SK-N-SH (cell line): ENCODE results near the gene KISS1R.

Source experiments
- CTCF ChIP-seq: fragments of 200-600 bp; sonication (generic); IDR thresholded peaks from 2 replicates; pipeline ENCODE4 v1.6.1; 2017; ENCODE audit warnings: antibody characterized with exemption, mild to moderate bottlenecking, moderate library complexity
- EP300 ChIP-seq, 2 experiments: IDR thresholded peaks; 2 replicates each; pipeline versions ENCODE4 v1.4.0 to v1.6.1; 2012; ENCODE audit warnings: borderline replicate concordance in 1 of 2, low read depth in 1 of 2, low read length in 1 of 2
- EZH2phosphoT487 ChIP-seq: fragments of 200-600 bp; sonication (generic); IDR thresholded peaks from 2 replicates; pipeline ENCODE4 v1.6.1; 2017; ENCODE audit warnings: low read depth, mixed run types, mild to moderate bottlenecking, antibody characterized with exemption, moderate library complexity, borderline replicate concordance
- FOXJ3 ChIP-seq: sonication (generic); formaldehyde crosslinking; IDR thresholded peaks from 2 replicates; pipeline ENCODE4 v1.5.1; 2020; ENCODE audit warnings: mild to moderate bottlenecking, missing genetic modification reagents
- FOXM1 ChIP-seq: IDR thresholded peaks from 2 replicates; pipeline ENCODE4 v1.4.0; 2012; ENCODE audit warnings: low read depth, mild to moderate bottlenecking
- GABPA ChIP-seq: IDR thresholded peaks from 2 replicates; pipeline ENCODE4 v1.4.0; 2012; ENCODE audit warnings: low read depth, mild to moderate bottlenecking
- GATA2 ChIP-seq: sonication (generic); formaldehyde crosslinking; IDR thresholded peaks from 2 replicates; pipeline ENCODE4 v1.5.0; 2020; ENCODE audit warnings: mild to moderate bottlenecking, missing genetic modification reagents
- MAX ChIP-seq: IDR thresholded peaks from 2 replicates; pipeline ENCODE4 v1.4.0; 2012; ENCODE audit warnings: low read depth
- REST ChIP-seq: IDR thresholded peaks from 2 replicates; pipeline ENCODE4 v1.6.1; 2012; ENCODE audit warnings: mild to moderate bottlenecking, low read depth, low read length, moderate library complexity
- YY1 ChIP-seq: IDR thresholded peaks from 2 replicates; pipeline ENCODE4 v1.4.0; 2012; ENCODE audit warnings: low read depth, mild to moderate bottlenecking

- TF ChIP-seq FOXM1: no peak
- TF ChIP-seq REST: no peak
- no peak; a peak in 1 of 4 replicates for TF ChIP-seq EP300 (IDR thresholded peaks at IDR 0.05; ENCODE audit: borderline replicate concordance in 1 of 2, low read depth in 1 of 2, low read length in 1 of 2)
- TF ChIP-seq GATA2 (CRISPR knock-in tag): no peak
- TF ChIP-seq FOXJ3 (CRISPR knock-in tag): no peak
- no peak for TF ChIP-seq CTCF
- TF ChIP-seq GABPA: no peak
- TF ChIP-seq EZH2phosphoT487: no peak
- TF ChIP-seq MAX: peak; percentile 47; the same call in 1 of the 2 replicates
- peak; percentile 62; the same call in 1 of the 2 replicates for TF ChIP-seq YY1
Observed at GRCh38 chr19:925526-926322, 8.6 kb downstream of the KISS1R start, which contains the start of gene ARID3A.
